Mammary epithelial cell (primary cell): ENCODE data around the gene PCCA.

Experiments
- CTCF ChIP-seq, 2 donors: IDR thresholded peaks in 1 of 2; conservative IDR thresholded peaks in 1 of 2; 2 replicates each; pipeline ENCODE4 v1.5.1; 2011 to 2012; ENCODE audit warnings: inconsistent platforms in 2 of 2, low read length in 2 of 2, mild to moderate bottlenecking in 2 of 2, control low read depth in 1 of 2, low read depth in 1 of 2; ENCODE audit not compliant: insufficient read depth in 1 of 2; ENCODE audit errors: extremely low read depth in 1 of 2
- EZH2 ChIP-seq: IDR thresholded peaks from 2 replicates; pipeline ENCODE4 v1.6.1; 2012; ENCODE audit warnings: low read length, inconsistent platforms, borderline replicate concordance

GRCh38 chr13:100503622-100504021 lies 414.7 kb downstream of the PCCA start:
- no peak for TF ChIP-seq CTCF (conservative IDR thresholded peaks at IDR 0.05 in 1 of 2, IDR thresholded peaks at IDR 0.05 in 1 of 2; ENCODE audit: extremely low read depth in 1 of 2, insufficient read depth in 1 of 2, low read depth in 1 of 2, low read length in 2 of 2)
- no peak for TF ChIP-seq EZH2
